ENCODE results near the gene KEL.

The KEL gene

GRCh38 chr7:143002106-143002505 lies 39.9 kb upstream of the KEL start:
- POLR2A ChIA-PET (ENCODE audit: low non-redundant PET), result no interaction called here
- no peak overlapping the region for H3K27ac ChIP-seq
- CTCF ChIA-PET, result interaction anchor here (0.7 to 5.4 kb wide), 4 partner anchors 121 to 353 kb away, joined by 3 to 21 read pairs (median 4); partner anchors contain the start of gene EPHB6
- peak; percentile 36; the same call in 1 of the 2 replicates for TF ChIP-seq CTCF (conservative IDR thresholded peaks at IDR 0.05; ENCODE audit: low read depth)
- DNase-seq (ENCODE audit: low spot score), result peak; percentile 16

DNA sequence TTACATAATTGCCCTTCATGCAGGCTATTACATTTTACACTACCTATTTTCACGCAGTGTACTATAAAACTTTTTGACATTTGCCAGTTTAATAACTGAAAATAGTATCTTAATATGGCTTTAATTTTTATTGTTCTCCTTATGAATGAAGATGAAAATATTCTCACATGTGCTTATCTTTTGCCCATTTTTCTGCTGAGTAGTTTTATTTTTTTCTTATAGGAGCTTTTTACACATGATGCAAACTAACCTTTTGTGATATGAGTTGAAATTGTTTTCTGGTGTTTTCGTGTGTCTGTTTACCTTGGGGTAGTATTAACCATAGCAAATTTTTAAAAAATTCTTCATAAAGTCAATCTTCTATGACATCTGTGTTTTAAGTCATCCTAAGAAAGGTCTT lies 38.5 kb upstream of the KEL start:
- H3K27ac ChIP-seq, result no peak overlapping the region
- ChIA-PET POLR2A (ENCODE audit: low non-redundant PET) (no interaction called here), CTCF (no interaction called here)
- no peak for DNase-seq (ENCODE audit: low spot score)
- TF ChIP-seq CTCF (conservative IDR thresholded peaks at IDR 0.05; ENCODE audit: low read depth), result no peak

- no peak for TF ChIP-seq CTCF (conservative IDR thresholded peaks at IDR 0.05; ENCODE audit: low read depth)
- CTCF ChIA-PET, result interaction anchor here (0.6 kb wide), 1 partner anchor 101 kb away, joined by 3 read pairs; no protein-coding TSS in a partner anchor
- POLR2A ChIA-PET (ENCODE audit: low non-redundant PET), result no interaction called here
- no peak for DNase-seq (ENCODE audit: low spot score)
- no peak overlapping the region for H3K27ac ChIP-seq
Observed at GRCh38 chr7:142999793-143000192, 37.6 kb upstream of the KEL start.

DNA sequence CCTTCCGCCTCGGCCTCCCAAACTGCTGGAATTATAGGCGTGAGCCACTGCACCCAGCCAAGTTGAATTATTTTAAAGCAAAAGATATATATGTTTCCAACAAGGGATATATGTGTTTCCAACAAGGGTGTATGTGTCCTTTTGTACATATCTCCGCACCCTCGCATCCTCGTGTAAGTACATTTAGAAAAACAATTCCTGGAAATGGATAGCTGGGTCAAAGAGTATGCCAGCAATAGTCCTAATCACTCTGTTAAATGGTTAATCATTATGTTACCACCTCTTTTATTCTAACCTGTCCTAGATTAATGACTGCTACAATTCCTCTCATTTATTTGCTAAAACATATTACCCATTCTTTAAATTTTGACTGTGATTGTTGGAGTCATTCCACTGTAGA lies 36.8 kb upstream of the KEL start:
- no peak for TF ChIP-seq CTCF (conservative IDR thresholded peaks at IDR 0.05; ENCODE audit: low read depth)
- H3K27ac ChIP-seq, result no peak overlapping the region
- POLR2A ChIA-PET (ENCODE audit: low non-redundant PET), result no interaction called here
- no peak for DNase-seq (ENCODE audit: low spot score)
- CTCF ChIA-PET, result no interaction called here

DNA sequence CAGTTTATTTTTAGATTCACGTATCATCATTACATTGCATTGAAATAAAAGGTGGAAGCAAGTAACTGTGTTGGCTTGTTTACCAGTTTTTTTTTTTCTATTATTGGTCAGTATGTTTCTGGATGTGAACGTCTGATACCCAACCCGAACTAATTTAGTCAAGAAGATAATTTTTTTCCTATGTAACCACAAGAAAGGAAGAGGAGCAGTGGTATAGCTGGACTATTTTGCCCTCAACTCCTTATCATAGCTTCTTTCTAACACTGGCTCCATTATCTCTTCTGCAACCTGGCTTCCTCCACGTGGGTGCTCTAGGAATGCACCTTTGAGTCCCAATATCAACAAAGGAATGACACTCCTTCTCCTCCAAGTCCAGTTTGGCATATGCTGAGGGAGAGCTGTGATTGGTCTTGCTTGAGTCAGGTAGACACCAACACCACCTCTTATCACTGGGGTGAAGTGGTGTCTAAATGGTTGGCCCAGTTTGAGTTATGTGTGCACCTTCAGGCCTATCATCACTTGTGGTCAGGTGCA lies 35.4 kb upstream of the KEL start:
- no peak overlapping the region for H3K27ac ChIP-seq
- TF ChIP-seq CTCF (conservative IDR thresholded peaks at IDR 0.05; ENCODE audit: low read depth), result no peak
- DNase-seq (ENCODE audit: low spot score), result no peak
- ChIA-PET CTCF (no interaction called here), POLR2A (ENCODE audit: low non-redundant PET) (no interaction called here)

GRCh38 chr7:142992427-142992826 lies 30.3 kb upstream of the KEL start:
- CTCF ChIA-PET, result interaction anchor here (0.6 kb wide), 1 partner anchor 138 kb away, joined by 3 read pairs; no protein-coding TSS in a partner anchor
- no peak for DNase-seq (ENCODE audit: low spot score)
- no peak overlapping the region for H3K27ac ChIP-seq
- POLR2A ChIA-PET (ENCODE audit: low non-redundant PET), result no interaction called here
- no peak for TF ChIP-seq CTCF (conservative IDR thresholded peaks at IDR 0.05; ENCODE audit: low read depth)

Data from RWPE1 (cell line).